Breast epithelium (tissue), 3 donors: ENCODE data around the gene GALNT9.
"Not testable (repeated sequence)": the region's sequence is repeated elsewhere in the genome, so short reads cannot be mapped to it uniquely, and the experiment has no call there.

Source experiments
- CTCF ChIP-seq, 3 donors: fragments of 450-650 bp; IDR thresholded peaks; one replicate each; pipeline ENCODE4 v1.5.1; 2016 to 2017; ENCODE audit warnings: antibody characterized with exemption in 3 of 3, mild to moderate bottlenecking in 3 of 3, moderate library complexity in 3 of 3
- POLR2AphosphoS5 ChIP-seq, 3 donors: sonication (generic); formaldehyde crosslinking; IDR thresholded peaks; one replicate each; pipeline ENCODE4 v1.6.1; 2017; ENCODE audit warnings: antibody characterized with exemption in 3 of 3

- TF ChIP-seq POLR2AphosphoS5, CTCF (IDR thresholded peaks at IDR 0.05): not testable (repeated sequence)
Observed at GRCh38 chr12:132358241-132359225, 29.1 kb upstream of the GALNT9 start.
